ENCODE data around the gene DNAJB5. TPM values are rescaled to one million over a fixed set of nuclear protein-coding genes. Genes with fewer than 3 reads are reported as not detected.
A peak's percentile ranks its signal among the peaks of the same experiment; 100 is the strongest.

Gene DNAJB5
- total RNA-seq, 2 donors from 2014 or later: 9.9 to 10.6 TPM

DNA sequence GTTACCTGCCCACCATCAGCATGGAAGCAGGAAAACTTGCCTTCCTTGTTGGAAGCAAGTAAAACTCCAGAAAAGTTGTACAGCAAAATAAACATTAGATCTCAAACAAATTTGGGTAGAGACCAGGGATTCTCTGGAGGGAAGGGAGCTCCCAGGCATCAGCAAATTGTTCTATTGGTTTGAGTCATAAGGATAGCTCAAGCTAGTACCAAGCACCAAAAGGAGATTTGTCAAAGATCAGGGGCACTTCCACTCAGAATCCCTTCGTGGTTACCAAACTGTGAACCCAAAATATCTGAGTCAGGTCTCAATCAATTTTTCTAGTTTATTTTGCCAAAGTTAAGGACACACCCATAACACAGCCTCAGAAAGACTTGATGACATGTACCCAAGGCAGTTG, 37.8 kb downstream of the DNAJB5 start:
- Mint-ChIP-seq H3K4me1 (ENCODE audit: low read depth) (peaks cover 11% of the 10 kb centered on the region), H3K27me3 (ENCODE audit: low read depth) (no peaks in the 10 kb centered on the region), H3K27ac (peak overlapping the region; percentile 47), H3K36me3 (ENCODE audit: insufficient read depth in 2 of 2) (peaks cover 0 to 6% of the 10 kb centered on the region in 2 donors), H3K9me3 (no peaks in the 10 kb centered on the region), H3K4me3 (no peak overlapping the region)
- no peak for ATAC-seq (replicated peaks in 1 of 2)
- DNase-seq: no peak

GRCh38 chr9:35027860-35028259, 38.3 kb downstream of the DNAJB5 start:
- H3K27ac Mint-ChIP-seq: peak overlapping the region; percentile 47
- no peak for DNase-seq

DNA sequence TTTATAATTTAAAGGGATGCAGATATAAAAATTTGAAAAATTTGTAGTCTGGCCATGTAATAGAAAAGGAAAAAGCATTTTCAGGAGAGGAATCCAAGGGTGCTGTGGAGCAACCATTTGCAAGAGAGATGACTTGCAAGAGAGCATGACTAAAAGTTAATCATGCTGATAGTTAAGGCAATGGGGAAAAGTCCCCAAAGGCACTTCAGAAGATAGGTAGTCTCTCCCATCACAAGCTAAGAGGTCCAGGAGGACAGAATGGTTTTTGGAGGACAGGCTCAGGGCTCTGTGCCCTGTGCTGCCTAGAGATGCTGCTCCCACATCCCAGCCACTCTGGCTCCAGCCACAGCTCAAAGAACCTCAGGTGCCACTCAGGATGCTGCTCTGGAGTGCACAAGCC, 38.8 kb downstream of the DNAJB5 start:
- Mint-ChIP-seq H3K27me3 (ENCODE audit: low read depth) (no peaks in the 10 kb centered on the region), H3K9me3 (no peaks in the 10 kb centered on the region), H3K27ac (no peak overlapping the region), H3K4me1 (ENCODE audit: low read depth) (peaks cover 10% of the 10 kb centered on the region), H3K4me3 (no peak overlapping the region), H3K36me3 (ENCODE audit: insufficient read depth in 2 of 2) (peaks cover 0 to 6% of the 10 kb centered on the region in 2 donors)
- ATAC-seq (replicated peaks in 1 of 2): peak in 1 of 2 donors; percentile 33
- DNase-seq: no peak

More at GRCh38 chr9:35027860-35028259, 38.3 kb downstream of the DNAJB5 start:
- no peaks in the 10 kb centered on the region for H3K9me3 Mint-ChIP-seq
- peaks cover 11% of the 10 kb centered on the region for H3K4me1 Mint-ChIP-seq (ENCODE audit: low read depth)
- H3K36me3 Mint-ChIP-seq (ENCODE audit: insufficient read depth in 2 of 2): peaks cover 0 to 6% of the 10 kb centered on the region in 2 donors
- no peak for ATAC-seq (replicated peaks in 1 of 2)
- no peaks in the 10 kb centered on the region for H3K27me3 Mint-ChIP-seq (ENCODE audit: low read depth)
- H3K4me3 Mint-ChIP-seq: no peak overlapping the region

GRCh38 chr9:35029241-35029640, 39.7 kb downstream of the DNAJB5 start:
- H3K9me3 Mint-ChIP-seq: no peaks in the 10 kb centered on the region
- H3K4me3 Mint-ChIP-seq: no peak overlapping the region
- DNase-seq (no peak), ATAC-seq (replicated peaks in 1 of 2) (no peak)
- peaks cover 0 to 4% of the 10 kb centered on the region in 2 donors for H3K36me3 Mint-ChIP-seq (ENCODE audit: insufficient read depth in 2 of 2)
- no peaks in the 10 kb centered on the region for H3K27me3 Mint-ChIP-seq (ENCODE audit: low read depth)
- H3K27ac Mint-ChIP-seq: no peak overlapping the region
- peaks cover 6% of the 10 kb centered on the region for H3K4me1 Mint-ChIP-seq (ENCODE audit: low read depth)

- Mint-ChIP-seq H3K4me3 (no peak overlapping the region), H3K9me3 (no peaks in the 10 kb centered on the region), H3K4me1 (ENCODE audit: low read depth) (peaks cover 6% of the 10 kb centered on the region), H3K36me3 (ENCODE audit: insufficient read depth in 2 of 2) (peaks cover 0 to 4% of the 10 kb centered on the region in 2 donors), H3K27me3 (ENCODE audit: low read depth) (no peaks in the 10 kb centered on the region), H3K27ac (no peak overlapping the region)
- DNase-seq: no peak
- no peak for ATAC-seq (replicated peaks in 1 of 2)
Measured at GRCh38 chr9:35029852-35030251, 40.3 kb downstream of the DNAJB5 start.

DNA sequence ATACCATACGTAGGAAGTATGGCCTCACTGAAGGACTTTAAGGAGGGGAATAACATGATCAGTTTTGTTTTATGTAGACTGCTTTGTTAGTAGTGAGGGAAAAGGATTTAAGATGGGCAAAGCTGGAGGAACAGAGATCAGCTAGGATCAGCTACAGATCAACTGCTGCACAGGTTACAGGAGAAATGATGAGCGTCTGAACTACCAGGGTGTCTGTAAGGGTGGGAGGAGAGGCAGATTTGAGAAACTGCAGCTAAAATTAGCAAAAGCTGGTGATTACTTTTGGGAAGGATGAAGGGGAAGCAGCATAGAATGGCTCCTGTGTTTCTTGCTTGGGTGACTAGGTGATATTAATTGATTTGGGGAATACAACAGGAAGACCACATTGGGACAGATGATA, 43.6 kb downstream of the DNAJB5 start:
- peaks cover 0 to 4% of the 10 kb centered on the region in 2 donors for H3K36me3 Mint-ChIP-seq (ENCODE audit: insufficient read depth in 2 of 2)
- H3K27ac Mint-ChIP-seq: no peak overlapping the region
- H3K4me3 Mint-ChIP-seq: no peak overlapping the region
- no peaks in the 10 kb centered on the region for H3K27me3 Mint-ChIP-seq (ENCODE audit: low read depth)
- DNase-seq (no peak), ATAC-seq (replicated peaks in 1 of 2) (no peak)
- H3K4me1 Mint-ChIP-seq (ENCODE audit: low read depth): peaks cover 14% of the 10 kb centered on the region
- no peaks in the 10 kb centered on the region for H3K9me3 Mint-ChIP-seq

DNA sequence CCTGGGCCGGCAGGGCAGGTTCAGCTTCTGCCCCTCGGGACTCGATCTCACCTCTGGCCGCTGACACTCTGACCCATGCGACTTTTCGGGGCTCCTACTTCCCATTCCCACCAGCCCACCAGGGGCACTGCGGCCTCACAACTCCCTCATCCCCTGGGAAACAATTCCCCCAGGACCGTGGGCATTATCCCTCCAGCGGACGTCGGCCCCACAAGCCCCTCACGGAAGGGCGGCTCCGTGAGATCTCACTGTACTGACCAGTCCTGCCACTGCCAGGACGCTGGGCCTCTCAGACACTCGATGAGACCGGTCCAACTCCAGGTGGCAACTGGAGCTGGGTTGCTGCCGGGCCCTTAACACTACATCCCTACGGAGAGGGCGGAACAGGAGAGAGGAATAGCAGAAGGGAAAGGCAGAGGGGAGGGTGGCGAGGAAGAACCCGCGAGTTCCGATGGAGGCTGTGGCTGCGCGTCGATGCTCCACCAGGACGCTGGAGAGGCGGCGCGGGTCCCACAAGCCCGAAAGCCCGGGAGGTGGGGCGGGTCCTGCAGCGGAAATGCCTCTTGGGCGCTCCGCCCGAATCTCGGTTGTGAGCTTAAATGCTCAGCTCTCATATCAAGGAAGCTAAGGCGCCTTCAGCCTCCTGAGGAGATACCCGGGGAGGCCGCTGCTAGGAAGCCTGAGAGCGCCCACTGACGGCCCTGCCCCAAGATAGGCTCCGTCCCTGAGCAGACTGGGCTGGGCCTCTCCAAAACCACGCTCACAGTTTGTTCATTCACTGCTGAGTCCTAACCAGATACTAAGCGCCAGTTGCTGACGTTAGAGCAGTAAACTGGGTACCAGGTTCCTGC, 46.5 kb downstream of the DNAJB5 start:
- peak overlapping the region; percentile 77 for H3K27ac Mint-ChIP-seq
- peak overlapping the region; percentile 74 to 78 for H3K4me3 Mint-ChIP-seq
- H3K9me3 Mint-ChIP-seq: no peaks in the 10 kb centered on the region
- DNase-seq (peak; percentile 52 to 53), ATAC-seq (replicated peaks in 1 of 2) (peak; percentile 92 to 95)
- H3K36me3 Mint-ChIP-seq (ENCODE audit: insufficient read depth in 2 of 2): no peaks in the 10 kb centered on the region
- H3K27me3 Mint-ChIP-seq (ENCODE audit: low read depth): no peaks in the 10 kb centered on the region
- H3K4me1 Mint-ChIP-seq (ENCODE audit: low read depth): peaks cover 14% of the 10 kb centered on the region

- no peak for ATAC-seq (replicated peaks in 1 of 2)
Measured at GRCh38 chr9:35042081-35042604, 52.6 kb downstream of the DNAJB5 start.

DNA sequence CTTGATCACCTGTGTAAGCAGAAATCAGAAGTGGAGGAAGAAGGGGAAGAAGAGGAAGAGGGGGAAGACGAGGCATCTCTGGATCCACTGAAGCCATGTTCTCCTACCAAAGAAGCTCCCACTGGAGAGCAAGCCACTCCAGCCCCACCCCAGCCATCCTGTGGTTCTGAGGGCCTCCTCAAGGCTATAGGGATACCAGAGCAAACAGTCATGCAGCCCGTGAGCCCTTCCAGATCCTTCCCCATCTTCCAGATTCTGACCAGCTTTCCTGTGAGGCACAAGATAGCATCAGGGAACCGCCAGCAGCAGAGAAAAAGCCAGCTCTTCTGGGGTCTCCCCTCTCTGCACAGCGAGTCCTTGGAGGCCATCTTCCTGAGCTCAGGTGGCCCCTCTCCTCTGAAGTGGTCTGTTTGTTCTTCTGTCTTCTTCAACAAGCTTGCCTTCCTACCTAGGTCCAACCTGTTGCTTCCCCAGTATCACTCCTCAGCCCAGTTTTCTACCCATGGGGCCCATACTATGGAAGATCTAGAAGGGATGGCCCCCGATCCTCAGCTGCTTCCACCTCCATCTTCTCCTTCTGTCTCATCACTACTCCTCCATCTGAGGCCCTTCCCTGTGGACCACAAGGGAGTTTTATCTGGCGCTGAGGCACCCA, 53.5 kb downstream of the DNAJB5 start:
- H3K4me3 Mint-ChIP-seq: no peak overlapping the region
- H3K27me3 Mint-ChIP-seq (ENCODE audit: low read depth): no peaks in the 10 kb centered on the region
- ATAC-seq (replicated peaks in 1 of 2) (no peak), DNase-seq (no peak)
- H3K36me3 Mint-ChIP-seq (ENCODE audit: insufficient read depth in 2 of 2): peaks cover 0 to 1% of the 10 kb centered on the region in 2 donors
- no peaks in the 10 kb centered on the region for H3K4me1 Mint-ChIP-seq (ENCODE audit: low read depth)
- no peaks in the 10 kb centered on the region for H3K9me3 Mint-ChIP-seq
- no peak overlapping the region for H3K27ac Mint-ChIP-seq

More at GRCh38 chr9:35042081-35042604, 52.6 kb downstream of the DNAJB5 start:
- Mint-ChIP-seq H3K27me3 (ENCODE audit: low read depth) (no peaks in the 10 kb centered on the region), H3K4me3 (no peak overlapping the region), H3K27ac (no peak overlapping the region), H3K4me1 (ENCODE audit: low read depth) (no peaks in the 10 kb centered on the region), H3K9me3 (no peaks in the 10 kb centered on the region), H3K36me3 (ENCODE audit: insufficient read depth in 2 of 2) (peaks cover 0 to 1% of the 10 kb centered on the region in 2 donors)
- no peak for DNase-seq

DNA sequence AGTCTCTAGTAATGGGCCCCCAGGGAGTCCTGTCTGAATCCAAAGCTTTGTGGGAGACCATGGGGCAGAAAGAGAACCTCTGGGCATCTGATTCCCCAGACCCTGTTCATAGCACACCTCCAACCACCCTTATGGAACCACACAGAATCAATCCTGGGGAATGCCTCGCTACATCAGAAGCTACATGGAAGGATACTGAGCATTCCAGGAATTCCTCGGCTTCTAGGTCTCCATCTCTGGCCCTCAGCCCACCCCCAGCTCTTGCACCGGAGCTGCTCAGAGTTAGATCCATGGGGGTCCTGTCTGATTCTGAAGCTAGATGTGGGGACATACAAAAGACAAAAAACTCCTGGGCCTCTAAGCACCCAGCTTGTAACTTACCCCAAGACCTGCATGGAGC, 54.5 kb downstream of the DNAJB5 start:
- no peak overlapping the region for H3K4me3 Mint-ChIP-seq
- H3K4me1 Mint-ChIP-seq (ENCODE audit: low read depth): no peaks in the 10 kb centered on the region
- no peaks in the 10 kb centered on the region for H3K27me3 Mint-ChIP-seq (ENCODE audit: low read depth)
- H3K36me3 Mint-ChIP-seq (ENCODE audit: insufficient read depth in 2 of 2): peaks cover 0 to 3% of the 10 kb centered on the region in 2 donors
- ATAC-seq (replicated peaks in 1 of 2): no peak
- H3K9me3 Mint-ChIP-seq: no peaks in the 10 kb centered on the region
- no peak for DNase-seq
- no peak overlapping the region for H3K27ac Mint-ChIP-seq

Other genes starting within 250 kb of the DNAJB5 start
- 1 to 10 TPM in 1 of 2 donors, under 1 TPM in 1; 1.00 to 1.1 TPM for gene PHF24, start 31.5 kb upstream of the DNAJB5 start, total RNA-seq
- 100 to 1,000 TPM; 190 to 199 TPM for gene VCP, start 82.9 kb downstream of the DNAJB5 start, total RNA-seq
- 100 to 1,000 TPM in 1 of 2 donors, 10 to 100 TPM in 1; 94.8 to 116 TPM for gene FANCG, start 90.2 kb downstream of the DNAJB5 start, total RNA-seq
- 10 to 100 TPM; 25.6 to 27.9 TPM for gene PIGO, start 106.8 kb downstream of the DNAJB5 start, total RNA-seq
- gene STOML2, start 113.4 kb downstream of the DNAJB5 start, total RNA-seq: 100 to 1,000 TPM; 151 to 169 TPM
- 10 to 100 TPM in 1 of 2 donors, 1 to 10 TPM in 1; 8.3 to 11.3 TPM for gene ATOSB, start 126.1 kb downstream of the DNAJB5 start, total RNA-seq
- 1 to 10 TPM in 1 of 2 donors, under 1 TPM in 1; 0.91 to 1.2 TPM for gene UNC13B, start 172.3 kb downstream of the DNAJB5 start, total RNA-seq

All from activated T-cell treated with anti-CD3 and anti-CD28 coated beads, Interleukin-2, amount 50 U/mL, for 72 hours (primary cell).